Endothelial cell of umbilical vein (primary cell): ENCODE data around the gene NUBP1.

Experiments used
- EZH2 ChIP-seq: IDR thresholded peaks from 2 replicates; pipeline ENCODE4 v1.6.1; 2012; ENCODE audit warnings: borderline replicate concordance, low read depth, mild to moderate bottlenecking, moderate library complexity, low read length, inconsistent platforms; ENCODE audit not compliant: severe bottlenecking
- POLR2A ChIP-seq: IDR thresholded peaks from 2 replicates; pipeline ENCODE4 v1.6.1; 2012; ENCODE audit warnings: low read depth, mild to moderate bottlenecking, control low read depth, low read length
- TF ChIP-seq, protein P1 (sequence below), 2 donors: IDR thresholded peaks; 1 replicate in 1 of 2; 2 replicates in 1 of 2; pipeline ENCODE4 v1.5.1; 2011; ENCODE audit warnings: low read length in 2 of 2, mild to moderate bottlenecking in 2 of 2, moderate library complexity in 2 of 2, control low read depth in 1 of 2, inconsistent platforms in 1 of 2, low read depth in 1 of 2; ENCODE audit not compliant: insufficient read depth in 1 of 2; ENCODE audit errors: extremely low read depth in 1 of 2

DNA sequence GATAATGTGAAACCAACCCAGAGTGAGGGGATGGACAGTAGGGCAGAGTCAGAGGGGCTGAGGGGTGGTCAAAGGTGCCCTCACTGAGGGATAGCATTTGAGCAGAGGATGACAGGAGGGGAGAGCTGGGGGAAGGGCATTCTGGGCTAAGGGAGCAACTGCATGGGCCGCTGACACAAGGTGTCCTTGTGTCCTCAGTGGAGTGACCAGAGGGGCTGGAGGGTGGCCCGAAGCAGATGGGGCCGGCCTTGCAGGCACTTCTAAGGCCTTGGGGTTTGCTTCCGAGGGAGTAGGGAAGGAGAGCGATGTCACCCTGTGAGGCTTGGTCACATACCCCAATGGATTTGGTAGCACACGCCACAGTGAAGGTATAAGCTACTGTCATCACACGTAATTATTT is 10.0 kb downstream of the NUBP1 start:
- TF ChIP-seq, protein P1, sequence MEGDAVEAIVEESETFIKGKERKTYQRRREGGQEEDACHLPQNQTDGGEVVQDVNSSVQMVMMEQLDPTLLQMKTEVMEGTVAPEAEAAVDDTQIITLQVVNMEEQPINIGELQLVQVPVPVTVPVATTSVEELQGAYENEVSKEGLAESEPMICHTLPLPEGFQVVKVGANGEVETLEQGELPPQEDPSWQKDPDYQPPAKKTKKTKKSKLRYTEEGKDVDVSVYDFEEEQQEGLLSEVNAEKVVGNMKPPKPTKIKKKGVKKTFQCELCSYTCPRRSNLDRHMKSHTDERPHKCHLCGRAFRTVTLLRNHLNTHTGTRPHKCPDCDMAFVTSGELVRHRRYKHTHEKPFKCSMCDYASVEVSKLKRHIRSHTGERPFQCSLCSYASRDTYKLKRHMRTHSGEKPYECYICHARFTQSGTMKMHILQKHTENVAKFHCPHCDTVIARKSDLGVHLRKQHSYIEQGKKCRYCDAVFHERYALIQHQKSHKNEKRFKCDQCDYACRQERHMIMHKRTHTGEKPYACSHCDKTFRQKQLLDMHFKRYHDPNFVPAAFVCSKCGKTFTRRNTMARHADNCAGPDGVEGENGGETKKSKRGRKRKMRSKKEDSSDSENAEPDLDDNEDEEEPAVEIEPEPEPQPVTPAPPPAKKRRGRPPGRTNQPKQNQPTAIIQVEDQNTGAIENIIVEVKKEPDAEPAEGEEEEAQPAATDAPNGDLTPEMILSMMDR (IDR thresholded peaks at IDR 0.05; ENCODE audit: extremely low read depth in 1 of 2, insufficient read depth in 1 of 2, low read depth in 1 of 2, low read length in 2 of 2): no peak
- TF ChIP-seq EZH2: no peak
- TF ChIP-seq POLR2A: no peak
